ENCODE measurements around the gene KLHL29. TPM values are rescaled to one million over a fixed set of nuclear protein-coding genes. Genes with fewer than 3 reads are reported as not detected.
A peak's percentile ranks its signal among the peaks of the same experiment; 100 is the strongest.

KLHL29 gene
- total RNA-seq, result 15.1 TPM
- long read RNA-seq, full-length matches to known transcripts, result 13 of 58 reads
- long read RNA-seq, partial matches to known transcripts, result 27 of 58 reads
- long read RNA-seq, other reads (novel, unspliced or antisense), result 18 of 58 reads

GRCh38 chr2:23384551-23385343 lies at the start of gene KLHL29:
Gene KLHL29, plus strand, starts transcription at chr2:23385179. Its CDS starts 177,018 bp downstream, at chr2:23562197.
- H3K4me1 ChIP-seq, result peaks cover 12% of the 10 kb centered on the region
- no peaks in the 10 kb centered on the region for H3K9me3 ChIP-seq
- peak within 1 kb of the TSS; percentile 72 for H3K27ac ChIP-seq
- TF ChIP-seq CTCF (IDR thresholded peaks at IDR 0.05), result no peak
- H3K27me3 ChIP-seq, result peaks cover 10% of the 10 kb centered on the region
- no peaks in the 10 kb centered on the region for H3K36me3 ChIP-seq
- ATAC-seq (peak; percentile 75), DNase-seq (peak; percentile 94)
- intact Hi-C loops (cut with DNase I), result no loop called here
- H3K4me3 ChIP-seq, result peak within 1 kb of the TSS; percentile 65

- peaks cover 7% of the 10 kb centered on the region for H3K27me3 ChIP-seq
- H3K9me3 ChIP-seq, result no peaks in the 10 kb centered on the region
- intact Hi-C loops (cut with DNase I), result no loop called here
- no peak overlapping the region for H3K27ac ChIP-seq
- H3K4me1 ChIP-seq, result no peaks in the 10 kb centered on the region
- no peaks in the 10 kb centered on the region for H3K36me3 ChIP-seq
- no peak for TF ChIP-seq CTCF (IDR thresholded peaks at IDR 0.05)
- DNase-seq (no peak), ATAC-seq (no peak)
- no peak overlapping the region for H3K4me3 ChIP-seq
Observed at GRCh38 chr2:23335550-23335949, 49.4 kb upstream of the KLHL29 start.

GRCh38 chr2:23342075-23342474 lies 42.9 kb upstream of the KLHL29 start:
- Histone ChIP-seq H3K36me3 (no peaks in the 10 kb centered on the region), H3K27me3 (no peaks in the 10 kb centered on the region), H3K4me3 (no peak overlapping the region), H3K4me1 (no peaks in the 10 kb centered on the region), H3K27ac (no peak overlapping the region), H3K9me3 (no peaks in the 10 kb centered on the region)
- ATAC-seq (no peak), DNase-seq (no peak)
- no peak for TF ChIP-seq CTCF (IDR thresholded peaks at IDR 0.05)
- intact Hi-C loops (cut with DNase I), result no loop called here

GRCh38 chr2:23346029-23346428 lies 39.0 kb upstream of the KLHL29 start:
- H3K36me3 ChIP-seq, result no peaks in the 10 kb centered on the region
- no peaks in the 10 kb centered on the region for H3K27me3 ChIP-seq
- no peak overlapping the region for H3K27ac ChIP-seq
- ATAC-seq (no peak), DNase-seq (no peak)
- no peaks in the 10 kb centered on the region for H3K9me3 ChIP-seq
- no peak overlapping the region for H3K4me3 ChIP-seq
- intact Hi-C loops (cut with DNase I), result no loop called here
- no peak for TF ChIP-seq CTCF (IDR thresholded peaks at IDR 0.05)
- no peaks in the 10 kb centered on the region for H3K4me1 ChIP-seq

GRCh38 chr2:23346781-23347180 lies 38.2 kb upstream of the KLHL29 start:
- Histone ChIP-seq H3K36me3 (no peaks in the 10 kb centered on the region), H3K4me3 (no peak overlapping the region), H3K4me1 (no peaks in the 10 kb centered on the region), H3K27me3 (no peaks in the 10 kb centered on the region), H3K9me3 (no peaks in the 10 kb centered on the region), H3K27ac (no peak overlapping the region)
- intact Hi-C loops (cut with DNase I), result no loop called here
- DNase-seq (no peak), ATAC-seq (no peak)
- TF ChIP-seq CTCF (IDR thresholded peaks at IDR 0.05), result no peak

Measured in upper lobe of right lung (tissue), 1 donor.